H1 (cell line): ENCODE results near the gene PCCA. TPM values are rescaled to one million over a fixed set of nuclear protein-coding genes. Genes with fewer than 3 reads are reported as not detected.

Source experiments
- CTCF ChIA-PET: fragments of 300-600 bp; sonication (Branson Sonifier 250); formaldehyde crosslinking; loops from one replicate; lab custom pipeline; 2021; ENCODE audit not compliant: partially characterized antibody; lab: Charles Lee
- POLR2A ChIA-PET: fragments of 300-600 bp; sonication (Branson Sonifier 250); formaldehyde crosslinking; loops from one replicate; lab custom pipeline; 2021; ENCODE audit warnings: inconsistent platforms; ENCODE audit not compliant: partially characterized antibody; lab: Charles Lee
- DNase-seq, 2 experiments: peaks; one replicate each; pipeline versions ENCODE4 v3.0.0 to v3.0.0-alpha.2; 2010 to 2022; ENCODE audit warnings: low spot score in 2 of 2, low read depth in 1 of 2, mixed read lengths in 1 of 2
- FAIRE-seq: peaks from 2 replicates; lab custom pipeline; 2011; peaks lifted over from hg19 to GRCh38; lab: Jason Lieb, UNC
- H2AFZ ChIP-seq: 2 replicates; pipeline ENCODE4 v1.8.1; 2012; ENCODE audit warnings: low read length, inconsistent platforms
- H2AK5ac ChIP-seq: 2 replicates; pipeline ENCODE4 v1.6.1; 2013; ENCODE audit warnings: low read depth, low read length
- H2BK120ac ChIP-seq: replicated peaks from 2 replicates; pipeline ENCODE3; 2013; ENCODE audit warnings: low read depth, low read length, inconsistent platforms
- H2BK12ac ChIP-seq: 2 replicates; pipeline ENCODE4 v1.6.1; 2013; ENCODE audit warnings: low read depth, low read length
- H2BK15ac ChIP-seq: 2 replicates; pipeline ENCODE4 v1.6.1; 2013; ENCODE audit warnings: low read length
- H2BK20ac ChIP-seq: 2 replicates; pipeline ENCODE4 v1.6.1; 2013; ENCODE audit warnings: low read length
- H2BK5ac ChIP-seq: 2 replicates; pipeline ENCODE4 v1.6.1; 2013; ENCODE audit warnings: low read depth, low read length
- H3K14ac ChIP-seq: 2 replicates; pipeline ENCODE4 v1.6.1; 2013; ENCODE audit warnings: inconsistent platforms; ENCODE audit not compliant: insufficient read length
- H3K18ac ChIP-seq: 2 replicates; pipeline ENCODE4 v1.6.1; 2013; ENCODE audit warnings: low read length; ENCODE audit errors: extremely low read depth
- H3K23ac ChIP-seq: 2 replicates; pipeline ENCODE4 v1.6.1; 2013; ENCODE audit warnings: inconsistent platforms; ENCODE audit not compliant: insufficient read length
- H3K23me2 ChIP-seq: 2 replicates; pipeline ENCODE4 v1.6.1; 2013; ENCODE audit warnings: low read depth, low read length
- H3K27ac ChIP-seq: 2 replicates; pipeline ENCODE4 v1.6.1; 2011; ENCODE audit warnings: low read depth, low read length, inconsistent platforms
- H3K27me3 ChIP-seq, 4 experiments: replicated peaks in 1 of 4; 1 replicate in 1 of 4; 2 replicates in 3 of 4; pipeline versions ENCODE4 v1.6.1 to v1.8.1; 2011 to 2013; ENCODE audit warnings: low read length in 3 of 4, mild to moderate bottlenecking in 3 of 4, inconsistent platforms in 2 of 4, mixed read lengths in 2 of 4, moderate library complexity in 1 of 4; ENCODE audit not compliant: control insufficient read depth in 3 of 4, insufficient read depth in 3 of 4; ENCODE audit errors: extremely low read depth in 1 of 4
- H3K36me3 ChIP-seq, 4 experiments: 2 replicates each; pipeline versions ENCODE4 v1.6.1 to v1.8.1; 2011 to 2013; ENCODE audit warnings: mild to moderate bottlenecking in 4 of 4, low read length in 3 of 4, moderate library complexity in 2 of 4, control low read depth in 1 of 4, inconsistent platforms in 1 of 4; ENCODE audit not compliant: insufficient read depth in 4 of 4, control insufficient read depth in 2 of 4
- H3K4ac ChIP-seq: replicated peaks from 2 replicates; pipeline ENCODE3; 2013; ENCODE audit warnings: low read length, low read depth, mixed read lengths, inconsistent platforms; ENCODE audit not compliant: insufficient read length
- H3K4me1 ChIP-seq, 4 experiments: replicated peaks in 1 of 4; 1 replicate in 1 of 4; 2 replicates in 3 of 4; pipeline versions ENCODE4 v1.6.1 to v1.8.1; 2011 to 2013; ENCODE audit warnings: low read length in 3 of 4, inconsistent platforms in 2 of 4, mixed read lengths in 1 of 4; ENCODE audit not compliant: insufficient read depth in 4 of 4, control insufficient read depth in 3 of 4
- H3K4me2 ChIP-seq, 2 experiments: 2 replicates each; pipeline versions ENCODE4 v1.6.1 to v1.8.1; 2011 to 2013; ENCODE audit warnings: low read depth in 2 of 2, low read length in 2 of 2, control low read depth in 1 of 2, inconsistent platforms in 1 of 2, mild to moderate bottlenecking in 1 of 2; ENCODE audit not compliant: insufficient read depth in 1 of 2
- H3K4me3 ChIP-seq, 4 experiments: fragments of 200-600, 300-600 bp in 1 of 4; sonication (generic), shearing (Covaris generic), sonication (Bioruptor Twin) in 1 of 4; 2 replicates each; pipeline versions ENCODE4 v1.5.1 to v1.8.1; 2011 to 2016; ENCODE audit warnings: low read length in 4 of 4, low read depth in 3 of 4, control low read depth in 2 of 4, inconsistent platforms in 2 of 4, mild to moderate bottlenecking in 2 of 4, mixed read lengths in 1 of 4, moderate library complexity in 1 of 4; ENCODE audit not compliant: insufficient read depth in 2 of 4; ENCODE audit errors: extremely low read depth in 1 of 4
- H3K56ac ChIP-seq: replicated peaks from 2 replicates; pipeline ENCODE3; 2013; ENCODE audit warnings: low read depth, mild to moderate bottlenecking, mixed read lengths, low read length, inconsistent platforms; ENCODE audit not compliant: insufficient read length
- H3K79me1 ChIP-seq: 2 replicates; pipeline ENCODE4 v1.6.1; 2013; ENCODE audit warnings: low read depth, low read length, control low read depth
- H3K79me2 ChIP-seq, 2 experiments: 2 replicates each; pipeline versions ENCODE4 v1.6.1 to v1.8.1; 2012 to 2013; ENCODE audit warnings: low read length in 2 of 2, mild to moderate bottlenecking in 2 of 2, inconsistent platforms in 1 of 2; ENCODE audit not compliant: insufficient read depth in 2 of 2, control insufficient read depth in 1 of 2
- H3K9ac ChIP-seq, 4 experiments: replicated peaks in 1 of 4; 1 replicate in 1 of 4; 2 replicates in 3 of 4; pipeline versions ENCODE4 v1.6.1 to v1.8.1; 2011 to 2013; ENCODE audit warnings: low read depth in 3 of 4, low read length in 3 of 4, control low read depth in 2 of 4, mild to moderate bottlenecking in 2 of 4, moderate library complexity in 2 of 4, inconsistent platforms in 1 of 4; ENCODE audit errors: extremely low read depth in 1 of 4
- H3K9me3 ChIP-seq, 2 experiments: 2 replicates each; pipeline versions ENCODE4 v1.6.1 to v1.8.1; 2012 to 2013; ENCODE audit warnings: mild to moderate bottlenecking in 2 of 2, moderate library complexity in 2 of 2, control low read depth in 1 of 2, inconsistent platforms in 1 of 2, low read depth in 1 of 2, low read length in 1 of 2, mixed read lengths in 1 of 2; ENCODE audit not compliant: insufficient read depth in 2 of 2
- H4K20me1 ChIP-seq, 2 experiments: replicated peaks in 1 of 2; 2 replicates each; pipeline versions ENCODE3 to v1.8.1; 2011 to 2013; ENCODE audit warnings: inconsistent platforms in 2 of 2, low read length in 2 of 2, mild to moderate bottlenecking in 1 of 2; ENCODE audit not compliant: insufficient read depth in 2 of 2, control insufficient read depth in 1 of 2
- H4K5ac ChIP-seq: 2 replicates; pipeline ENCODE4 v1.6.1; 2013; ENCODE audit warnings: low read length, low read depth, mixed read lengths, inconsistent platforms; ENCODE audit not compliant: insufficient read length
- H4K8ac ChIP-seq: 2 replicates; pipeline ENCODE4 v1.8.0; 2013; ENCODE audit warnings: mild to moderate bottlenecking, moderate library complexity, low read length, inconsistent platforms; ENCODE audit not compliant: insufficient read depth; ENCODE audit errors: extremely low read depth
- H4K91ac ChIP-seq: replicated peaks from 2 replicates; pipeline ENCODE3; 2013; ENCODE audit warnings: low read length, mixed read lengths, inconsistent platforms; ENCODE audit not compliant: insufficient read length
- CHD1 ChIP-seq: IDR thresholded peaks from 2 replicates; pipeline ENCODE4 v1.6.1; 2012; ENCODE audit warnings: low read depth, low read length, improper control_type of control experiment
- E2F6 ChIP-seq: IDR thresholded peaks from 2 replicates; pipeline ENCODE4 v1.6.1; 2012; ENCODE audit warnings: inconsistent platforms
- POU5F1 ChIP-seq: IDR thresholded peaks from 2 replicates; pipeline ENCODE4 v1.6.1; 2011; ENCODE audit warnings: low read depth, mild to moderate bottlenecking, low read length, moderate library complexity
- RNF2 ChIP-seq: fragments of 200-900, 300-1000 bp; sonication (generic); IDR thresholded peaks from 2 replicates; pipeline ENCODE4 v1.7.1; 2016; ENCODE audit warnings: borderline replicate concordance, low read depth, mild to moderate bottlenecking, antibody characterized with exemption, low read length; ENCODE audit not compliant: poor library complexity, severe bottlenecking; ENCODE audit errors: missing control alignments
- SIX5 ChIP-seq: IDR thresholded peaks from 2 replicates; pipeline ENCODE4 v1.6.1; 2011; ENCODE audit warnings: mild to moderate bottlenecking, low read depth, low read length
- USF2 ChIP-seq: IDR thresholded peaks from 2 replicates; pipeline ENCODE4 v1.6.1; 2011; ENCODE audit warnings: low read length, improper control_type of control experiment
- ZNF274 ChIP-seq: IDR thresholded peaks from 2 replicates; pipeline ENCODE4 v1.7.0; 2012; ENCODE audit warnings: low read length, borderline replicate concordance; ENCODE audit errors: extremely low read depth
- WGBS, 2 experiments: shearing (Covaris generic) in 1 of 2; methylation state at CpG; one replicate each; pipeline versions ENCODE4 v1.1.6 to v1.1.7; 2013 to 2015; ENCODE audit warnings: low lambda C conversion rate in 2 of 2, mixed read lengths in 2 of 2, inconsistent platforms in 1 of 2, low coverage in 1 of 2, missing lambda C conversion rate in 1 of 2; ENCODE audit not compliant: insufficient replicate concordance in 2 of 2, insufficient coverage in 1 of 2, insufficient read length in 1 of 2; ENCODE audit errors: extremely low coverage in 1 of 2, missing lambda C conversion rate in 1 of 2; 5-methylcytosine and 5-hydroxymethylcytosine counted together
- polyA plus RNA-seq, 7 experiments: library from polyadenylated mRNA; depleted of rRNA in 3 of 7; stranded (reverse) in 5 of 7; unstranded in 2 of 7; fragments of >200 nt in 5 of 7; fragments of 200-250 nt in 2 of 7; gene quantifications; 1 replicate in 5 of 7; 2 replicates in 1 of 7; 4 replicates in 1 of 7; pipeline versions ENCODE4 v1.2.1 to v1.2.3, GENCODE V29; 2011 to 2013; ENCODE audit warnings: missing spikeins in 2 of 7, mixed read lengths in 2 of 7
- total RNA-seq: library from RNA; stranded (reverse); fragmentation: NEBNext Ultra II Directional; extraction: Animal tissue kit (Norgen Biotek cat#: 25700); gene quantifications from 2 replicates; pipeline ENCODE4 v1.2.1, GENCODE V29; 2021

PCCA gene
- total and polyA plus RNA-seq, 2 of the 8 experiments (the other 6 are each of a cell fraction or from before 2014, with no cell fraction given): 18.4 to 49.8 TPM

DNA sequence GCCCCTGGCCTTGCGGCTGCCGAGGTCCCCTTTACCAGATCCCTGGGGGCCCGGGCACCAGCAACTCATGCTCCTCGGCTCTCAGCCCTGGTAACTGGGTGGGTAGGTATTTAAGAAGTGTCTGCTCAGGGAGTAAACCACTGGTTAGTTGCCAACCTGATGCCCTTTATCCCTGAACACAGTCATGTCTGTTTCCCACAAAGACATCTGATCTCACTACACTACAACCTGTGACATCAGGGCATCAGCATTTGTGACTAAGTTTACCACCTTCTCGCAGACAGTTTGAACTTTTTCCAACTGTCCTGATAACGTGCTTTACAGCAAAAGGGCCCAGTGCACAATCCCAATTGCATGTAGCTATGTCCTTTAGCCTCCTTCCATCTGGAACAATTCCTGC lies 477.6 kb downstream of the PCCA start:
- no peak overlapping the region for H4K5ac ChIP-seq

More for the DNA sequence above, 477.6 kb downstream of the PCCA start:
- FAIRE-seq (no peak), DNase-seq (no peak)
- Histone ChIP-seq H2BK12ac (no peak overlapping the region), H3K27ac (no peak overlapping the region), H4K91ac (no peak overlapping the region), H3K4ac (no peak overlapping the region), H3K36me3 (no peaks in the 10 kb centered on the region), H3K14ac (no peak overlapping the region), H2BK15ac (no peak overlapping the region), H3K79me2 (no peaks in the 10 kb centered on the region), H3K4me3 (no peak overlapping the region), H3K23ac (no peak overlapping the region), H3K56ac (no peak overlapping the region), H4K8ac (no peak overlapping the region), H2AK5ac (no peak overlapping the region), H3K9me3 (peaks cover 7 to 19% of the 10 kb centered on the region in 2 experiments; a peak in 3 of 4 replicates), H2BK5ac (no peak overlapping the region), H4K20me1 (no peaks in the 10 kb centered on the region), H3K18ac (no peak overlapping the region), H3K79me1 (no peaks in the 10 kb centered on the region; the same call in 1 of the 2 replicates), H3K9ac (no peak overlapping the region), H3K23me2 (no peaks in the 10 kb centered on the region), H3K4me2 (no peak overlapping the region), H3K27me3 (no peaks in the 10 kb centered on the region), H2AFZ (no peak overlapping the region), H2BK20ac (no peak overlapping the region), H2BK120ac (no peak overlapping the region), H3K4me1 (no peaks in the 10 kb centered on the region)
- POLR2A ChIA-PET: no interaction called here
- TF ChIP-seq CHD1: no peak
- no peak for TF ChIP-seq SIX5
- no peak for TF ChIP-seq ZNF274
- no peak for TF ChIP-seq USF2
- no peak for TF ChIP-seq POU5F1
- TF ChIP-seq RNF2: no peak
- TF ChIP-seq E2F6: no peak
- WGBS, 2 experiments: 88% methylated on average over 6 of the region's 6 CpGs; no CpG with 5 or more reads in 1 of the 2 experiments
- CTCF ChIA-PET: no interaction called here
